Fibroblast of peridontal ligament (primary cell): ENCODE data around the gene SLC12A3.
A peak's percentile ranks its signal among the peaks of the same experiment; 100 is the strongest.

ENCODE experiments used
- DNase-seq: peaks from one replicate; pipeline ENCODE4 v3.0.0-alpha.2; 2010; ENCODE audit errors: extremely low read depth

Gene SLC12A3

DNA sequence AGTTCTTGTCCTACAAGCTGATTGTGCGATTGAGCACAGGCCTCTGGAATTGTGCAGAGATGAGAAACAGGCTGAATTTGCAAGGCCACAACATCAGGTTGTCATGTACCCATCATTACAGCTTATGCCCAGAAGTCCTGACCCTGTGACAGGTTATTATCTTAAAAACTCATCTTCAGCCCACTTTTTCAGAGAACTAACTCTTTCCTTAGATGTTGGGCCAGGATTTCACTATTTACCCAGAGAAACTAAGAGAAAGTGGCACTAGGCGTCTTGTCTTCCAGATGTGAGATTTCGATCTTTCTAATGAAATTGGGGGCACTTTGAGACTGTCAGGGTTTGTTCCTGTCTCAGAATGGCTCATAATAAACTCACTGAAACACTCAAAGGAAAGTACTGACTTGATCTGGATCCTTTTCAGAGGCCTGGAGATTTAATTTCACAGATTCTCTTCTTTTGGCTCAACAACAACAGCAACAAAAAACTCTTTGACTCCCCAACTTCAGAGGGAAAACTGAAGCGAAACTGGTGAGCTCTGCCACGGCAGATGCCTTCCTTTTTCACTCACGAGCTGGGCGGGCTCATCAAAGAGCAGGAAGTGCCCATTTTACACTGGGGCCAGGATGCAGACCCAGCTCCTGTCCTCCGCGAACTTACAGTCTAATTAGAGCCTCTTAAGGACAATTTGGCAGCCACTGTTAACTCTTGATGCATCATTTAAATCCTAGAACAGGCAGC is 17.7 kb upstream of the SLC12A3 start:
- no peak for DNase-seq

DNA sequence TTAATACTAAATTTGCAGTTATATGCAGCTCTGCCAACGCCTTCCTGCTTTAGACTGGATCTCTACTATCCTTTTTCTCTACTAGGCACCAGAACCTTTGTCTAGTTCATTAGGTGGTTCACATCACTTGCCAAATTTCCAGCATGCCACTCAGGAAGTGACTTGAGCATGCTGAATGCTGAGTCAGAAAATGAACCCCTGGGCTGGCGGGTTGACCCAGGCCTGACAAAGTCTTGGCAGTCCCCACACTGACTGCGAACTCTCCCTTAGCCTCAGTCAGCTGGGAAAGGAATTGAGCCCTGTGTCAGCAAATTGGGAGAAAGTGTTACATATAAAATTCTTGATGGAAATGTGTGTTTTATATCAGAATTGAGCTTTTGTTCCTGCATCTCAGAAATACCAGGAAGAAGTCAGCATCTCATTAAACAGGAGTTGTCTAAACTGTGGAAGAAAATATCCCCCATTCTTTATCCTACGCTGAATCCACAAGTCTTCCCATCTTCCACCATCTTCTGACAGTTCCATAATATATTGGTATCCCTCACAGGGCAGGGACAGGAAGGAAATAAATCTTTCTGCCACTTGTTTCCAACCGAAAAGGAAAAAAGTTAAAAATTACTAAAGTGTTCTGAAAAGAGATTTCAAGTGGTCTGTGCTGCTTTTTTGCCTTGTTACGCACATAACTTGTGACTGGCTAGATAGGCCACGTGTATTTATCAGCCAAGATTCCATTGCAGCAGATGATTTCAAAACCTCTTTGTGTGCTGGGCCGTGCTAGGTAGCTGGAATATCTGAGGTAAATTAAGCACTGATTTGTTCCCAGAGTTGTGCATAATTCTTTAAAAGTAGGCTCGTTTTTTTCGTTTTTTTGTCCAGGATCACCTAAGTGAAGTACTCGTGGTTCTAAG is 16.7 kb upstream of the SLC12A3 start:
- DNase-seq, result peak; percentile 60

DNA sequence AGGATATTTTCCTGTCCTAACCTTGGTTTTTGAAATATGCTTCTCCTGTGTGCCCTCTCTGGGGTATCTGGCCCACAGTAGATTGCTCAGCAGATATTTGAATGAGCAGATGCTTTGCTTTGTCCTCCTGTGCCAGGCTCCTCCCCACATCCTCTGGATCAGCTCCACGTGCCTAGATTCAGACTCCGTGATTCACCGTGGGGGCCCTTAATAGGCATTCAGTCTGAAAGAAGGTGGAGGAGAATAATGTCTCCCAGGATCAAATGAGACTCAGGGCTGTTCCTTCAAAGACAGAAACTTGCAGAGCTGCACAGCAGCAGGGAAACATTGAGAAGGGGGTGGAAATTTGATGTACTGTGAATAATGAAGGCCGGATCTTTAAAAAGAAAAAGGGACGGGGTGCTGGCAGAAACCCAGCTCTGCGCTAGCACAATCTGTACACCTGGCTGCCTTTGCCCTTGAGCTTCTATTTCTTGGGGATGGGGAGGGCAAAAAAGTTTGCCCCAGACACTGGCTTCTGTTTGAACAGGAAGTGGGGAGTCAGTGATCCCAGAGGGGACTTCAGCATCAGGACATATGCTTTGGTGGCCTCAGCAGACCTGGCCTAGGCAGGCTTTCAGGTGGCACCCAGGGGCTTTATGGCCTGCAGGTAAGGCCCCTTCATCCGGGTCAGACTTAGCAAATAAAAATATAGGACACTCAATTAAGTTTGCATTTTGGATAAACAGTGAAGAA is 15.9 kb upstream of the SLC12A3 start:
- DNase-seq, result peak; percentile 64

DNA sequence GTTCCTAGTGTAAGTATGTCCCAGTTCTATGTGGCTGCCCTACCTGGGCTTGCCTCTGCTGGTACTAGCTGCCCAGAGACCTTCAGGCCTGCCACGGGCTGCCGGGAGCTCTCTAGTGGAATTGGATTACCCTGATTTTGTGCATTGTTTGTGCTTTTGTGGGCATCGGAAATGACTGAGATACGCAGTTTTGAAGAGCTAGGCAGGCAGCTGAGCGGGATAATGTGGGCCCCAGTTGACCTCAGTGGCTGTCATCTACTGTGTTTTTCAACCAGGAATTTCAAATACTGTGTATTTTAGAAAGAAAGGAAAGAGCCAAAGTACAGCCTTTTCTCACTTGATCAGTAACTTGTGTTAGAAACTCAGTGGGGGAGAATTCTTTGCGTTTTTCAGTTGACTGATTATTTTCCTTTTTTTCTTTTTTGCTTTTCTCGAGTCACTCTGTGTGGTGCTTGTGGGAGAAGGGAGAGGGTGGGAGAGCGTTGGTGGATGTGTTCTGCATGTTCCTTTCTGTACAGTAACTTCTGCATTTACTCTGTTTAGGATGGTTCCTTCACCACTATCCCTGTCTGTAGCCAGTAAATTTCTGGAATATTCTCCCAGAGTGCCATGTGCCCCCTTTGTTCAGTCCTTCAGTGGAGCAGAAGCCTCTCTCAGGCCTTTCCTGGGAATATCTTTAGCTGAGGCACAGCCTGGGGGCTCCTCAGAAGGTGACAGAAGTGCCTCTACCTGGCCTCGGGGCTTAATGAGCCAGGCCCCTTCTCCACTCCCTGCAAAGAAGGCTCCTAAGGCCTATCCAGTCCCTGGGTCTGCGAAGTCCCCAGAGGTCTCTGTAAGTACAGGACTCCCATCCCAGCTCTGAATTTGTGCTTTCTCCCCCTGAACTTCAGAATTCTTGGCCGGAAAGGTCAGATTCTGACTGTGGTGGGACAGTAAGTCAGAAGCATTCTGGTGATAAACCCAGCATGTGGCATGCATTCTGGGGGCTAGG is 15.0 kb upstream of the SLC12A3 start:
- peak; percentile 71 for DNase-seq

DNA sequence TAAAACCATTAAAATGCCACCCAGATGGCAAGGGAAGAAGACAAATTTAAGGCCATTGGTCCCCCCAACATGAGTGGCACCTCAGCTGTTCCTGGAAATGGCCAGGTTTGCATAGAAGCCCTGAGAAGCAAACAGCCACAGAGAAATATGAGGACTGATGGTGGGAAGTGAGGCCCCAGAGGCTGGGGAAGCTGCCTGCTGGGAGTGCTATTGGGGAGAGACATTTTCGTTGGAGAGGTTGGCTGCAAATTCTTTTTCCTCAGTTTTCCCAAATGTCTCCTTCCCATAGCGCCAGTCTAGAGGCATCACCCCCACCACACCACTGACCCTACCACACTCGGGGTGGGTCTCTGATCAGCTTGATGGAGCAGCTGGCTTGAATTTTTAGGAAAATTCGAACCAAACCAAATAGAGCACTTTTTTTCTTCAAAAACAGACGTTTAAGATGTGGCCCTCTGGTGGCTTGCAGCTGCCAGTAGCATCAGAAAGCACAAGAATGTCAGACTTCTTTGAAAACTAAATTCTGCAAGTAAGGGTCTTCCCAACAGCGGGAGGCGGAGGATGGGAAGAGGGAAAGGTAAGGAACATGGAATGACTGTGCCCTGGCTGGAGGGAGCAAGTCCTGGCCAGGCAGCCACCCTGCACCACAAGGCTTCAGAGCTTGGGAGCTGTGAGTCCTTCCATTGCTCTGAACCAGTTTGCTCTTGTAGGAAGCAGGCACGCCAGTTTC is 13.2 kb upstream of the SLC12A3 start:
- DNase-seq, result peak; percentile 62

DNA sequence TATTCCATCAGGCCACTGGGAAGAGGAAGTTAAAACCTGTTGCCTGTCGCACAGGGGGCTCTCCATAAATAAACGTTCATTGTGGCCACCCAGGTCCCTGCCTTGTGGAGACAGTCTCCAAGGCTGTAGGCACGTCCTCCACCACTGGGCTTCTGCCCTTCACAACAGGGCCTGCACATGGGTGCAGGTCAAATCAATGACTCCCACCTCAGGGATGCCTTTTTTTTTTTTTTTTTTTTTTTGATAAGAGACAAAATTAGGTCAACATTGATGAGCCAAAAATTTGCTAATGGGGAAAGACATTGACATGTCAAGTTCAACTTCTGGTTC is 12.6 kb upstream of the SLC12A3 start:
- DNase-seq, result no peak

DNA sequence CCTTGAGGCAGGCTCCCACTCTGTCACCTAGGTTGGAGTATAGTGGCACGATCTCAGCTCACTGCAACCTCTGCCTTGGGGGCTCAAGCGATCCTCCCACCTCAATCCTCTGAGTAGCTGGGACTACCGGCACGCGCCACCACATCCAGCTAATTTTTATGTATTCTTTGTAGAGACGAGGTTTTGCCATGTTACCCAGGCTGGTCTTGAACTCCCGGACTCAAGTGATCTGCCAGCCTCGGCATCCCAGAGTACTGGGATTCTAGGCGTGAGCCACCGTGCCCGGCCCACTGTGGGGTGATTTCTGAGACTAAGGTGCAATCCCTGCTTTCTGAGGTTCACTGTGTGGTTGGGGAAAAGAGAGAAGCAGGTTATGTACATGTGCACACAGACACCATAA is 12.0 kb upstream of the SLC12A3 start:
- no peak for DNase-seq

DNA sequence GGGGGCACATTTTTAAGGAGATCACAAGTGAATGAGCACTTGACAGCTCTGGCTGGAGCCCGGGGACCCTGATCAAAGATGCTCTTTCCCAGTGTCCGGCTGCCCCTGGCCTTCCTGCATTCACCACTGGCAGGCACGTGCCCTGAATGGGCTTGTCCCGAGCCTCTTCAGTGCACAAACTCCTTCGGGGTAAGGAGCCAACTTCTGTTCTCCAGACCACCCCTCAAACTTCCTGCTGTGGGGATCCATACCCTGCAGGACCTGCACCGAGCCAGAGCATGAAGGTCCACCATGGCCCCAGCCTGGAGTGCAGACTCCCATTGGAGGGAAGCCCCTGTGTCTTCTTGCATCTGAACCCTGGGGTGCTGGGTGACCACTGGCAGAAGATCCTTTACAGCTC is 9.8 kb upstream of the SLC12A3 start:
- no peak for DNase-seq

DNA sequence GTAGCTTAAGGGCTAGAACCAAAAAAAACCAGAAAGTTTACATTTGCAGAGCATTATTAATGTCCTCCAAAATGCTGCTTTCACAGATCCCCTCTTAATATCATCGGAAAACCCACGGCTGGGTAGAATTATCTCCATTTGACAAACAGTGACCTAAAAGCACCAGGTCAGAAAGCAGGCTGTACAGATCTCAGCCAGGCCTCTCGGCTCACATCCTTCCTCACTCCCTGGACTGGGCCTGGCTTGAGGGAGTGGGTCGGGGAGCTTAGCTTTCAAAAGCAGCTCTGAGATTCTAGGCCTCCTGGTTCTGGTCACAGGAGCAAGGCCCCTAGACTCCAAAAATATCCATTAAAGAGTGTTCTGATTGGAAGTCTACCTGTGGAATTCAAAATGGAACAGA is 9.1 kb upstream of the SLC12A3 start:
- DNase-seq, result no peak

DNA sequence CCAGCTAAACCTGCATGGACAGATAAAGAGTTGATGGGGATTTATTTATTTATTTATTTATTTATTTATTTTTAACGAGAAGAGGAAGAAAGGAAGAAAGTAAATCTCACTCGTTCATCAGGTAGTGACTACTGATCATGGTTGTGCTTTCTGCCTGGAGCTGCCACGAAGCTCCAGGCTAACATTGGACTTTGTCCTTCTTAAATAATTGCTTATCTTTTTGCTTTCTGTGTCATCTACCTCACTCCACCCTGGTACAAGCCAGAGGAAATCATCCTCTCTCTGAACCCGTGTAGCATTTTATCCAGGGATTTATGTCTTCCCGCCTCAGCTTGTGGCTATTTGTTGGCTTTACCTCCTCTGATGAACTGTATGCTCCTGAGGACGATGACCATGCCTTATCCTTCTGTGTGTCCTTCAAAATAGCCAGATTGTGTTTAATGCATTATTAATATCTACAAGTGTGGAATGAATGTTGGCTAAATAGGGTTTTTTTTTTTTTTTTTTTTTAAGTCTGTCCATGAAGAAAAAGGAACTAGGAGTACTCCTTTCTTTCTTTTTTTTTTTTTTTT is 8.0 kb upstream of the SLC12A3 start:
- DNase-seq, result no peak

DNA sequence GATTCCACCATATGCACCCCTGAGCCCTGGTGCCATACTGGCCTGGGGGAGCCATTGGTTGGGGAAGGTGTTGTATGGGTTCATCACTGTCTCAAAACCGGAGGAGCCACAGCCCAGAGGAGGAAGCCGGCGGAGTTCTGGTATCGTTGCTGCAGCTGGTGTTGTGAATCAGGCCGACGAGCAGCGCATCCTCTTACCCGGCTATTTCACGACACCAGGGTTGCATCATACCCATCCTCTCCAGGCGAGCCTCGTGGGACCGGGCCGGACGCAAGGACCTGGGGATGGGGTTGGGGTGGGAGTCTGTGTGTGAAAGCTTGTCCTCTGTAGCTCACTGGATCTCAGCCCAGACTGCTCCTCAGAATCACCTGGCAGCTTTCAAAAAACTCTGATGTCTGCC is 6.6 kb upstream of the SLC12A3 start:
- DNase-seq, result no peak

DNA sequence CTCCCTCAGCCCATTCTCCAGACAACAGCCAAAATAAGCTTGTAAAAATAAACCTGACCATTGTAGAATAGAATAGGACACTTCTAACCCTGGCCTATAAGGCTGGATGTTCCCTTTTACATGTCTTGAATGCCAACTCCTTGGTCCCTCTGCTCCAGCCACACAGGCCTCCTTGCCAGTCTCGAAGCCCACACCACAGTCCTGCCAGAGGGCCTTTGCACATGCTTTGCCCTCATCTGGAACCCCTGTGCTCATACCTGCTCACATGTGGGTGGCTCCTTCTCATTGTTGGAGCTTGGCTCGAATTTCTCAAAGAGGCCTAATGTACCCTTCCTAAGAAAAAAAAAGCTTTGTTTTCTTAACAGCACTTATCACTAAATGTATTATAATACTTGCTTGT is 5.4 kb upstream of the SLC12A3 start:
- no peak for DNase-seq

DNA sequence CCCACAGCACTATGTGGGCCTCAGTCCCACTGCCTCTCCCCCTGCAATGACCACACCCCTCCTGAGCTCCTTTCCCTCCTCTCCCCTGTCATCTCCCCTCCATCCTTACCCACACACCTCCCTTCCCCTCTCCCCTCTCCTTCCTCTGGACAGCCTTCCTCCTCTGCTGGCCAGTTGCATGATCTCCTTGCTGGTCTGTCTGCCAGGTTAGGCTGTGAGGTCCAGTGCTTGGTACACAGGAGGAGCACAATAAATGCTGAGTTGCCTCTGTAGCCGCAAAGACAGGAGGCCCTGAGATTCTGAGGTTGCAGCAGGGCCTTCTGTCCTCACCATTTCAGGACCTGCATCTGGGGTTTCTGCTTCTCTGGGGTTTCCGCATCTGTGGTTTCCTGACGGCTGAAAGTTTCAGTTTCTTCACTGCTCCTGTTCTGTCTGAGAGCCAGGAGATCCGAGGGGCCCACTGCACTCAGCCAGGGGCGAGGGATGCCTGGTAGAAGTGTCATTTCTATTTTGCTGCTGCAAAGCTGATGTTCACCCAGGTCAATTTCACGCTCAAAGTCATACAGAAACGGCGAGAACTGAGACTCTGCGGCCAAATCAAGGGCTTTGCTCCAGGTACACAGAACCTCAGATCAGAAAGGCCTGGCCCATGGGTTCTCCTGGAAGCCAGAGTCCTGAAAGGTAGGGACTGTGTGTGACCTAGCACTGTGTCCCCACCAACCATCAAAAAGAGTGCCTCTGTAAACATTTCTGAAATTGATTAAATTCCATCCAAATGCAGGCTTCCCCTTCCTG is 4.6 kb upstream of the SLC12A3 start:
- DNase-seq, result no peak

DNA sequence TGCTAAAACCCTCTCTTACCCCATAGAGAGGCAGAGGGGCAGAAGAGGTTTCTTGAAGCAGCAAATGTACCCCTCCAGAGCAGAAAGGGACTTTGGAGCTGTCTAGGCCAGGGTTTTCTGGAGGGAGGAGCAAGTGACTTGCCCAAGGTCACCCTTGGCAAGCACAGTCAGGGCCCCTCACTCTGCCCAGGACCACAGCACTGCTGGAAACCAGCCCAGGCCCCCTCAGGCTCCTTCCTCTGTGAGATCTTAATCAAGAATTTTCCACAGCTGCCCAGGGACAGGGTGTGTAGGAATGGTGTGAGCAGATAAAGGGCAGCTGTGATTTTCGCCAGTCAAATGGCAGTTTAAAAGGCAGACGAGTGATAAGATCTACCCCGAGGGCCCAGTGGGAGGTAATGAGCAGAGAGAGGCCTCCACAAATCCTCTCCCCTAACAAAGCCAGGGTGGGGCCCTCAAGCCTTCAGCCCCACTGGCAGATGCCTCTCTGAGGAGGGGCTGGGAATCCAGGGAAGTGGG is 3.9 kb upstream of the SLC12A3 start:
- no peak for DNase-seq

DNA sequence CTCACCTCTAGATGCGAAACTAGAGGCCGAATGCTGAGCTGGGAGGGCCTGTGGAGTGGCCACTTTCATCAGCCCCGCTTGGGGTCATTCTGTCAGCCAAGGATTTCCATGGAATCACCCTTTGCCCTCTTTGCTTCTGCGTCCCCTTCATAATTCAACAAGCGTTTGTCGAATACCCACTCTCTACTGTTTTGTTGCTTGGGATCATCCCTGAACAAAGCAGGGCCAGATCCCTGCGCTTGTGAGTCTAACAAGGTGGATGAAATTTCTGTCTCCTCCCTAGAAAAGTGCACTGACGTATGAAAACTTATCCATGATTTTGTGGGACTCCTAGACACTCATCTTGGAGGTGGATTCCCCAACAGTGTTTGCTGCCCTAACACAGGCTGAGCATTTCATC is 3.3 kb upstream of the SLC12A3 start:
- DNase-seq, result no peak

DNA sequence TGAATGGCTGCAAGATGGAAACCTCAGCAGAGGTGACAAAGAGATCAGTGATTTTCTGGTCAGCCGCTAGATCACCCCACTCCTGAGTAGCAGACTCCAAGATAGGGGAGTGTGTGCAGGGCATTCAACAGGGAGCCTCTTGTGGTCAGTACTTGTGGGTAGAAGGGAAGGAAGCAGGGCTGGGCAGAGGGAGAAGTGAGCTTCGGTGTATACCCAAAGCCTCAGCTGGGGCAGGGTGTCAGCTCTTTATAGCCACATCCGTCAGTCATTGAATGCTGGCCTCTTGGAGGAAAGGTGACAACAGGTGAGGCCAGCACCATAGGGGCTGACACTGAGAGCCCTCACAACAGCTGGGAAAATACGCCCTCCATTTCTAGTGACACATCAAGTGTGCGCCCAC is 2.2 kb upstream of the SLC12A3 start:
- DNase-seq, result no peak

DNA sequence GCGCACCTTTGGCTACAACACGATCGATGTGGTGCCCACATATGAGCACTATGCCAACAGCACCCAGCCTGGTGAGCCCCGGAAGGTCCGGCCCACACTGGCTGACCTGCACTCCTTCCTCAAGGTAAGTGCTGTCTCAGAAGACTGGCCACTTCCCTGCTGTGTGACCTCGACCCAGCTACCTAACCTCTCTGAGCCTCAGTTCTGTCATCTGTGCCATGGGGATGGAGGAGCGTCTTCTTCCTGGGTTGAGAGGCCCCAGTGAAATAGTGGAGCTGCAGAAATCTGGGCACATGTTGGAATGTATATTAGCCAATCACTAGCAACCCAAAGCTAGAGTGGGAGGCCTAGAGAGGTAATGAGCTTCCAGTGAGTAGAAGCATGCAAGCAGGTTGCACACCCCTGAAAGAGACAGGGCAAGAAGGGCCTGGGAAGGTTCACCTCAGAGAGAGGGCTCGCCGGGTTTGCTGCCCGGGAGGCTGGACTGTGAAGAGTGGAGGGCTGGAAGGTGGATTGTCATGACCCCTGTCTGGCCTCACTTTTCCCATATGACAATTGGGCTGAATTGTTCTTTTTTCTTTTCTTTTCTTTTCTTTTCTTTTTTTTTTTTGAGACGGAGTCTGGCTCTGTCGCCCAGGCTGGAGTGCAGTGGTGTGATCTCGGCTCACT is 521 bp downstream of the SLC12A3 start:
- no peak for DNase-seq

DNA sequence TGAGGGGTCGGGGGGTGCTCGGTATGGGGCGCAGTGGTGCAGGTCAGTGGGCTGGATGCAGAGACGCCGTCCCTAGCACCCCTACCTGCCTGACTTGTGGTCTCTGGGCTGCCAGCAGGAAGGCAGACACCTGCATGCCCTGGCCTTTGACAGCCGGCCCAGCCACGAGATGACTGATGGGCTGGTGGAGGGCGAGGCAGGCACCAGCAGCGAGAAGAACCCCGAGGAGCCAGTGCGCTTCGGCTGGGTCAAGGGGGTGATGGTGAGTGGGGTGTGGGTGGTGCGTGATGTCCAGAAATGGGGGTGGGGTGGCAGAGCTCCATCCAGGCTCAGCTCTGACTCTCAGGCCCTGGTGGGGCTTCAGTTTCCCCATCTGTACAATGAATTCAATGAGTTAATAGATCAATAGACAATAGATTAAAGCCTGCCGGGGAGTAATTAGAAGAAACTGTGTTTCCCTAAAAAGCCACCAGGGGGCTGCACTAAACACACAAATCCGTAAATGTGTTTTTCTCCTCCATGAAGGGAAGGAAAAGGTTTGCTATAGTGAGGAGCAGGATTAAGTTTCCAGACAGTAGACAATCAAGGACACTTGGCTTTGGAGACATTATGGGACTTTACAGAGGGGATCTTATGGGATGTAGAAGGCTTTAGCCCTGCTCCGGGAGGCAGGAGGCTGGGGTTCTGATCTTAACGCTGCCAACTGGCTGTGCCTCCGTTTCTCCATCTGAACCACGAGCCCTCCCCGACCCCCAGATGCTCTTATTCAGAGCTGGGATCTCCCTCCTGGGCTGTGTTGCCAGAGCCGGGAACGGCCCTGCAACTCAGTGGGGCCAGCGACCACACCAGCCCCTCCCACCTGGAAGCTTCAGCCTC is 2.2 kb downstream of the SLC12A3 start:
- peak; percentile 84 for DNase-seq
